Fibroblast of skin of right biceps (primary cell): ENCODE measurements around the gene ZNF445.
A peak's percentile ranks its signal among the peaks of the same experiment; 100 is the strongest.
"Not testable (repeated sequence)": the region's sequence is repeated elsewhere in the genome, so short reads cannot be mapped to it uniquely, and the experiment has no call there.

Experiments used
- DNase-seq: peaks from one replicate; pipeline ENCODE4 v3.0.0-alpha.2; 2013

The ZNF445 gene

GRCh38 chr3:44474886-44475285 lies 2.6 kb downstream of the ZNF445 start:
- not testable (repeated sequence) for DNase-seq

- DNase-seq, result no peak
Observed at GRCh38 chr3:44470430-44470829, 7.0 kb downstream of the ZNF445 start.

- DNase-seq, result no peak
Observed at GRCh38 chr3:44469914-44470313, 7.6 kb downstream of the ZNF445 start.

GRCh38 chr3:44468572-44469520 lies 8.6 kb downstream of the ZNF445 start:
- peak; percentile 69 for DNase-seq

GRCh38 chr3:44468099-44468537 lies 9.4 kb downstream of the ZNF445 start:
- DNase-seq, result not testable (repeated sequence)

- DNase-seq, result no peak
Observed at GRCh38 chr3:44467241-44467640, 10.2 kb downstream of the ZNF445 start.

- DNase-seq, result not testable (repeated sequence)
Observed at GRCh38 chr3:44464920-44465319, 12.6 kb downstream of the ZNF445 start.

GRCh38 chr3:44464509-44464908 lies 13.0 kb downstream of the ZNF445 start:
- DNase-seq, result no peak

- DNase-seq, result not testable (repeated sequence)
Observed at GRCh38 chr3:44460050-44460449, 17.4 kb downstream of the ZNF445 start.

GRCh38 chr3:44455318-44455717 lies 22.2 kb downstream of the ZNF445 start:
- no peak for DNase-seq

GRCh38 chr3:44454258-44454657 lies 23.2 kb downstream of the ZNF445 start:
- no peak for DNase-seq

GRCh38 chr3:44451441-44451840 lies 26.0 kb downstream of the ZNF445 start:
- DNase-seq, result no peak

- DNase-seq, result no peak
Observed at GRCh38 chr3:44446929-44447328, 30.5 kb downstream of the ZNF445 start.

- no peak for DNase-seq
Observed at GRCh38 chr3:44445786-44446185, 31.7 kb downstream of the ZNF445 start.

- DNase-seq, result no peak
Observed at GRCh38 chr3:44444896-44445691, 32.4 kb downstream of the ZNF445 start.

- DNase-seq, result no peak
Observed at GRCh38 chr3:44444437-44444836, 33.0 kb downstream of the ZNF445 start.

- DNase-seq, result no peak
Observed at GRCh38 chr3:44442596-44443309, 34.7 kb downstream of the ZNF445 start.

- DNase-seq, result no peak
Observed at GRCh38 chr3:44439499-44440295, 37.8 kb downstream of the ZNF445 start.

GRCh38 chr3:44437800-44438199 lies 39.7 kb downstream of the ZNF445 start:
- no peak for DNase-seq

- DNase-seq, result no peak
Observed at GRCh38 chr3:44436181-44436580, 41.3 kb downstream of the ZNF445 start.

- no peak for DNase-seq
Observed at GRCh38 chr3:44434834-44435510, 42.5 kb downstream of the ZNF445 start.

GRCh38 chr3:44430466-44430865 lies 47.0 kb downstream of the ZNF445 start:
- DNase-seq, result no peak
